Measurements from ENCODE around the gene RALGDS. TPM values are rescaled to one million over a fixed set of nuclear protein-coding genes. Genes with fewer than 3 reads are reported as not detected.
"Not testable (repeated sequence)": the region's sequence is repeated elsewhere in the genome, so short reads cannot be mapped to it uniquely, and the experiment has no call there.

RALGDS gene
- total RNA-seq, 1 experiment from 2014 or later, result 36.1 TPM

DNA sequence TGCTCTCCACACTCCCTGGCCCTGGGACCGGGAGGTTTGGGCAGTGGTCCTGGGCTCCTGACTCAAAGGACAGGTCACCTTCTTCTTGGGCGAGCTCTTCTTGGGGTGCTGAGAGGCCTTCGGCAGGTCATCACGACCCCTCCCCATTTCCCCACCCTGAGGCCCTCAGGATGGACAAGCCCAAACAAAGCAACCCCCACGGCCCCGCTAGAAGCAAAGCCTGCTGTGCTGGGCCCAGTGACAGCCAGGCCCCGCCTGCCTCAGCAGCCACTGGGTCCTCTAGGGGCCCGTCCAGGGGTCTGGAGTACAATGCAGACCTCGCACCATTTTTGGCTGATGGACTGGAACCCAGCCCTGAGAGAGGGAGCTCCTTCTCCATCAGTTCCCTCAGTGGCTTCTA lies 37.4 kb downstream of the RALGDS start:
- H3K9ac ChIP-seq (ENCODE audit: low read length); H3K9me2 ChIP-seq (ENCODE audit: insufficient read depth); H3K27me3 ChIP-seq (ENCODE audit: insufficient read depth, low read length); BruUV-seq (replicated peaks); H3K79me2 ChIP-seq (ENCODE audit: insufficient read depth, low read length); H3K4me3 ChIP-seq (replicated peaks in 1 of 2; ENCODE audit: low read depth in 1 of 2, low read length in 2 of 2); H4K20me1 ChIP-seq (ENCODE audit: insufficient read depth); H3K9me3 ChIP-seq (ENCODE audit: control insufficient read depth in 1 of 2, insufficient read depth in 1 of 2, low read depth in 1 of 2, low read length in 2 of 2); H3K4me1 ChIP-seq (ENCODE audit: control insufficient read depth in 1 of 2, insufficient read depth in 2 of 2, low read length in 2 of 2); CTCF ChIA-PET; ATAC-seq; DNase-seq (ENCODE audit: low read depth, low spot score); POLR2A ChIA-PET; H3K36me3 ChIP-seq (ENCODE audit: control insufficient read depth in 1 of 2, insufficient read depth in 2 of 2, low read length in 2 of 2); H3K4me2 ChIP-seq (ENCODE audit: low read length); H3K27ac ChIP-seq (ENCODE audit: low read depth, low read length); H2AFZ ChIP-seq (ENCODE audit: low read depth, low read length, poor library complexity, severe bottlenecking); intact Hi-C loops (cut with micrococcal nuclease); RAD21 ChIA-PET (ENCODE audit: low non-redundant PET in 1 of 2, low total read pairs in 2 of 2, uncharacterized antibody in 2 of 2, unreplicated experiment in 2 of 2): not testable (repeated sequence)

DNA sequence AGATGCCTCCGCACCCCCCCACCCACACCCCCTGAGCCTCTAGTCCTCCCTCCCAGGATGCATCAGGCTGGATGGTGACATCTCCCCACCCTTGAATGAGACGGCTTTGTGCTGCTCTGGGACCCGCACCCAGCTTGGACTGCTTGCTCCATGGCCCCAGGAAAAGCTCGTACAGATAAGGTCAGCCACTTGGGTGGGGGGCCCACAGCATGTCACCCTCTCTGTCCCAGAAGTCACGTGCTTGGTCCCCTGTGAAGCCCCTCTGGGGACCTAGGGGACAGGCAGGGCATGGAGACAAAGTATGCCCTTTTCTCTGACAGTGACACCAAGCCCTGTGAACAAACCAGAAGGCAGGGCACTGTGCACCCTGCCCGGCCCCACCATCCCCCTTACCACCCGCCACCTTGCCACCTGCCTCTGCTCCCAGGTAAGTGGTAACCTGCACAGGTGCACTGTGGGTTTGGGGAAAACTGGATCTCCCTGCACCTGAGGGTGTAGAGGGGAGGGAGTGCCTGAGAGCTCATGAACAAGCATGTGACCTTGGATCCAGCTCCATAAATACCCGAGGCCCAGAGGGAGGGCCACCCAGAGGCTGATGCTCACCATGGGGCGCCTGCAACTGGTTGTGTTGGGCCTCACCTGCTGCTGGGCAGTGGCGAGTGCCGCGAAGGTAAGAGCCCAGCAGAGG lies 38.9 kb downstream of the RALGDS start:
- H4K20me1 ChIP-seq (ENCODE audit: insufficient read depth); H3K4me1 ChIP-seq (ENCODE audit: control insufficient read depth in 1 of 2, insufficient read depth in 2 of 2, low read length in 2 of 2); H3K9me2 ChIP-seq (ENCODE audit: insufficient read depth); H3K36me3 ChIP-seq (ENCODE audit: control insufficient read depth in 1 of 2, insufficient read depth in 2 of 2, low read length in 2 of 2); intact Hi-C loops (cut with micrococcal nuclease); H3K9ac ChIP-seq (ENCODE audit: low read length); H3K27me3 ChIP-seq (ENCODE audit: insufficient read depth, low read length); CTCF ChIA-PET; RAD21 ChIA-PET (ENCODE audit: low non-redundant PET in 1 of 2, low total read pairs in 2 of 2, uncharacterized antibody in 2 of 2, unreplicated experiment in 2 of 2); H3K9me3 ChIP-seq (ENCODE audit: control insufficient read depth in 1 of 2, insufficient read depth in 1 of 2, low read depth in 1 of 2, low read length in 2 of 2); H2AFZ ChIP-seq (ENCODE audit: low read depth, low read length, poor library complexity, severe bottlenecking); DNase-seq (ENCODE audit: low read depth, low spot score); H3K27ac ChIP-seq (ENCODE audit: low read depth, low read length); BruUV-seq (replicated peaks); ATAC-seq; H3K4me3 ChIP-seq (replicated peaks in 1 of 2; ENCODE audit: low read depth in 1 of 2, low read length in 2 of 2); H3K79me2 ChIP-seq (ENCODE audit: insufficient read depth, low read length); H3K4me2 ChIP-seq (ENCODE audit: low read length); POLR2A ChIA-PET: not testable (repeated sequence)

DNA sequence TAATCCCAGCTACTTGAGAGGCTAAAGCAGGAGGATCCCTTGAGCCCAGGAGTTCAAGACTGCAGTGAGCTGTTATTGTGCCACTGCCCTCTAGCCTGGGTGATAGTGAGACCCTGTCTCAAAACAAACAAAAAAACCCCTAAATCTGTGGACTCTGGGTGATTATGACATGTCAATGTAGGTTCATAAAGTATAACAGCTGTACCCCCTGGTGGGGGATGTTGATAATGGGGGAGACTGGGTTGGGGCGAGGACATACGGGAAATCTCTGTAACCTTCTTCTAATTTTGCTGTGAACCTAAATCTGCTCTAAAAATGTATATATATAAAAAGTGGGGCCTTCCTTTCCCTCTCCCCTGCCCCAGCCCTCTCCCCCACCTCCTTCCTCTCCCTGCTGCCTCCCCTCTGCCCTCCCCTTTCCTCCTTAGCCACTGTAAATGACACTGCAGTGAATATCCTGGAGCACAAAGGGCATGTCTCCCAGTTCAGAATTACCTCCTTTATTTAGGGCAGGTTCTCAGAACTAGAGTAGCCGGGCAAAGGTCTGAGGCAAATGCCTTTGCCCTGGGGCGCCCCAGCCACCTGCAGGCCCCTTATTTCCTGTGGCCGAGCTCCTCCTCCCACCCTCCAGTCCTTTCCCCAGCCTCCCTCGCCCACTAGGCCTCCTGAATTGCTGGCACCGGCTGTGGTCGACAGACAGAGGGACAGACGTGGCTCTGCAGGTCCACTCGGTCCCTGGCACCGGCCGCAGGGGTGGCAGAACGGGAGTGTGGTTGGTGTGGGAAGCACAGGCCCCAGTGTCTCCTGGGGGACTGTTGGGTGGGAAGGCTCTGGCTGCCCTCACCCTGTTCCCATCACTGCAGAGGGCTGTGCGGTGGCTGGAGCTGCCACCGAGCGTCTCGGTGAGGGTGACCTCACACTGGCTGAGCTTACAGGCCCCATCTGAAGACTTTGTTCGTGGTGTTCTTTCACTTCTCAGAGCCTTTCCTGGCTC lies 40.0 kb downstream of the RALGDS start:
- BruUV-seq (replicated peaks); H3K4me2 ChIP-seq (ENCODE audit: low read length); POLR2A ChIA-PET; CTCF ChIA-PET; H3K9ac ChIP-seq (ENCODE audit: low read length); intact Hi-C loops (cut with micrococcal nuclease); H3K36me3 ChIP-seq (ENCODE audit: control insufficient read depth in 1 of 2, insufficient read depth in 2 of 2, low read length in 2 of 2); H3K27ac ChIP-seq (ENCODE audit: low read depth, low read length); H3K27me3 ChIP-seq (ENCODE audit: insufficient read depth, low read length); H3K79me2 ChIP-seq (ENCODE audit: insufficient read depth, low read length); ATAC-seq; H4K20me1 ChIP-seq (ENCODE audit: insufficient read depth); H3K9me3 ChIP-seq (ENCODE audit: control insufficient read depth in 1 of 2, insufficient read depth in 1 of 2, low read depth in 1 of 2, low read length in 2 of 2); H3K4me3 ChIP-seq (replicated peaks in 1 of 2; ENCODE audit: low read depth in 1 of 2, low read length in 2 of 2); DNase-seq (ENCODE audit: low read depth, low spot score); H3K9me2 ChIP-seq (ENCODE audit: insufficient read depth); H2AFZ ChIP-seq (ENCODE audit: low read depth, low read length, poor library complexity, severe bottlenecking); H3K4me1 ChIP-seq (ENCODE audit: control insufficient read depth in 1 of 2, insufficient read depth in 2 of 2, low read length in 2 of 2); RAD21 ChIA-PET (ENCODE audit: low non-redundant PET in 1 of 2, low total read pairs in 2 of 2, uncharacterized antibody in 2 of 2, unreplicated experiment in 2 of 2): not testable (repeated sequence)
